ENCODE measurements around the gene AMIGO2. TPM values are rescaled to one million over a fixed set of nuclear protein-coding genes. Genes with fewer than 3 reads are reported as not detected.

The AMIGO2 gene
- total RNA-seq, 1 experiment from 2014 or later = 8.6 TPM

- Histone ChIP-seq H3K27me3 (ENCODE audit: insufficient read depth, low read length) (no peaks in the 10 kb centered on the region), H3K4me1 (ENCODE audit: insufficient read depth, low read length) (no peaks in the 10 kb centered on the region; the same call in 1 of the 2 replicates), H3K27ac (ENCODE audit: insufficient read length, low read depth, low read length) (no peak overlapping the region), H4K20me1 (ENCODE audit: control insufficient read depth, insufficient read depth, insufficient read length) (no peaks in the 10 kb centered on the region), H4K5ac (ENCODE audit: insufficient read length, low read depth, low read length) (no peak overlapping the region), H3K79me2 (ENCODE audit: insufficient read depth, low read length) (no peaks in the 10 kb centered on the region), H3K4me2 (ENCODE audit: insufficient read depth, insufficient read length, low read length) (no peak overlapping the region), H4K8ac (replicated peaks; ENCODE audit: insufficient read length, low read depth, low read length) (no peak overlapping the region), H3K9me3 (ENCODE audit: control insufficient read depth, low read depth, low read length) (no peaks in the 10 kb centered on the region), H2AK5ac (ENCODE audit: insufficient read length, low read length) (no peak overlapping the region), H4K91ac (ENCODE audit: insufficient read length, low read depth, low read length) (no peak overlapping the region), H3K4ac (ENCODE audit: low read depth, low read length) (no peak overlapping the region), H3K79me1 (ENCODE audit: insufficient read depth, low read depth, low read length, poor library complexity, severe bottlenecking) (no peaks in the 10 kb centered on the region), H3K23ac (ENCODE audit: insufficient read length, low read depth, low read length) (no peak overlapping the region), H2BK120ac (ENCODE audit: low read depth, low read length, poor library complexity, severe bottlenecking) (no peak overlapping the region), H3K56ac (ENCODE audit: insufficient read length, low read depth, low read length) (no peak overlapping the region), H2BK15ac (ENCODE audit: low read depth, low read length) (no peak overlapping the region), H3T11ph (ENCODE audit: low read length) (no peak overlapping the region), H3K9ac (ENCODE audit: extremely low read depth, insufficient read length, low read length) (no peak overlapping the region), H3K23me2 (ENCODE audit: insufficient read length, low read depth, low read length, poor library complexity, severe bottlenecking) (no peaks in the 10 kb centered on the region), H3K14ac (ENCODE audit: insufficient read depth, low read length) (no peak overlapping the region), H2AFZ (ENCODE audit: low read length) (no peak overlapping the region), H2BK12ac (ENCODE audit: insufficient read length, low read depth, low read length) (no peak overlapping the region), H3K18ac (ENCODE audit: insufficient read length, low read depth, low read length) (no peak overlapping the region), H2BK20ac (ENCODE audit: low read depth, low read length, poor library complexity, severe bottlenecking) (no peak overlapping the region), H2BK5ac (ENCODE audit: insufficient read length, low read length) (no peak overlapping the region)
- no peaks in the 10 kb centered on the region for H3K36me3 Mint-ChIP-seq (ENCODE audit: insufficient read depth in 1 of 3, low read depth in 3 of 3)
- DNase-seq = no peak
- peaks cover 24 to 30% of the 10 kb centered on the region in 2 experiments for H3K4me1 Mint-ChIP-seq
- peak overlapping the region in 1 of 3 experiments; percentile 4; a peak in 1 of 7 replicates for H3K27ac Mint-ChIP-seq
- no peak for TF ChIP-seq CTCF (conservative IDR thresholded peaks at IDR 0.05)
- no peaks in the 10 kb centered on the region for H3K9me3 Mint-ChIP-seq
- H3K4me3 Mint-ChIP-seq = no peak overlapping the region
- H3K27me3 Mint-ChIP-seq (ENCODE audit: low read depth) = no peaks in the 10 kb centered on the region
- no CpG with 5 or more reads among the region's 2 CpGs for WGBS (ENCODE audit: extremely low coverage, insufficient read length, low lambda C conversion rate)
These were observed 45.1 kb downstream of the AMIGO2 start for GRCh38 chr12:47034661-47035060.
